Kidney (tissue), 14 donors: ENCODE data around the gene RAMP3. TPM values are rescaled to one million over a fixed set of nuclear protein-coding genes. Genes with fewer than 3 reads are reported as not detected.

Experiments used
- DNase-seq, 5 donors: peaks; one replicate each; pipeline ENCODE4 v3.0.0-alpha.2; 2013 to 2020
- FAIRE-seq: peaks from 2 replicates; lab custom pipeline; 2012; peaks lifted over from hg19 to GRCh38; lab: Jason Lieb, UNC
- H3K27ac ChIP-seq, 2 donors: one replicate each; pipeline ENCODE4 v1.7.0; 2013; ENCODE audit warnings: low read depth in 2 of 2, low read length in 2 of 2, inconsistent platforms in 1 of 2
- H3K27me3 ChIP-seq: one replicate; pipeline ENCODE4 v1.7.1; 2013; ENCODE audit warnings: low read length, inconsistent platforms; ENCODE audit not compliant: control insufficient read depth, insufficient read depth
- H3K36me3 ChIP-seq, 3 donors: one replicate each; pipeline versions ENCODE4 v1.7.0 to v1.7.1; 2013; ENCODE audit warnings: low read length in 3 of 3, control low read depth in 1 of 3, inconsistent platforms in 1 of 3; ENCODE audit not compliant: insufficient read depth in 3 of 3, control insufficient read depth in 2 of 3
- H3K4me1 ChIP-seq, 3 donors: one replicate each; pipeline versions ENCODE4 v1.7.0 to v1.7.1; 2013; ENCODE audit warnings: low read length in 3 of 3, inconsistent platforms in 1 of 3, low read depth in 1 of 3; ENCODE audit not compliant: control insufficient read depth in 2 of 3, insufficient read depth in 2 of 3
- H3K4me3 ChIP-seq, 3 donors: one replicate each; pipeline versions ENCODE4 v1.7.0 to v1.8.1; 2013; ENCODE audit warnings: low read length in 3 of 3, control low read depth in 1 of 3, inconsistent platforms in 1 of 3
- H3K9ac ChIP-seq, 3 donors: one replicate each; pipeline versions ENCODE4 v1.7.0 to v1.7.1; 2013; ENCODE audit warnings: low read length in 3 of 3, control low read depth in 1 of 3, inconsistent platforms in 1 of 3
- H3K9me3 ChIP-seq, 3 donors: one replicate each; pipeline versions ENCODE4 v1.7.0 to v1.7.1; 2013; ENCODE audit warnings: low read length in 3 of 3, control low read depth in 1 of 3, inconsistent platforms in 1 of 3; ENCODE audit not compliant: control insufficient read depth in 2 of 3, insufficient read depth in 1 of 3
- CTCF ChIP-seq: IDR thresholded peaks from 3 replicates; pipeline ENCODE4 v1.5.1; 2012; ENCODE audit warnings: mild to moderate bottlenecking, moderate library complexity, borderline replicate concordance; ENCODE audit not compliant: insufficient read depth; ENCODE audit errors: extremely low read depth
- intact Hi-C: fragments of 100-400 bp; cut with DNase I; formaldehyde crosslinking; loops from one replicate; pipeline ENCODE4 v1.11.1; 2022
- polyA plus RNA-seq: library from polyadenylated mRNA; stranded (reverse); fragments of 350-450 nt; fragmentation: Illumina TruSeq; extraction: RNeasy Lipid Tissue Mini Kit (QIAGEN cat#74804); gene quantifications from one replicate; pipeline ENCODE4 v1.2.3, GENCODE V29; 2014; ENCODE audit warnings: low read depth, low replicate concordance; ENCODE audit not compliant: insufficient read depth
- total RNA-seq: library from RNA; stranded (reverse); fragmentation: NEBNext Ultra II Directional; extraction: Animal tissue kit (Norgen Biotek cat#: 25700); gene quantifications from one replicate; pipeline ENCODE4 v1.2.1, GENCODE V29; 2021
- donor health status: control.
- donor health status: control.
- donor health status: control.
- donor health status: control.
- donor health status: control.
- donor health status: DM: yes; HTN: yes; CAD: no.
- donor health status: Normal renal cell carcinoma (clear cell type).

The RAMP3 gene
- total and polyA plus RNA-seq, 2 donors from 2014 or later = 82.6 to 168 TPM

GRCh38 chr7:45131891-45132290 lies 25.7 kb upstream of the RAMP3 start:
- Histone ChIP-seq H3K4me3 (no peak overlapping the region), H3K27ac (no peak overlapping the region), H3K4me1 (no peaks in the 10 kb centered on the region), H3K9ac (no peak overlapping the region), H3K36me3 (no peaks in the 10 kb centered on the region), H3K9me3 (no peaks in the 10 kb centered on the region), H3K27me3 (no peaks in the 10 kb centered on the region)
- intact Hi-C loops = loop anchor here (10.0 kb wide), 2 partner anchors 277 to 547 kb away; partner anchors contain the start of gene TMED4
- TF ChIP-seq CTCF = no peak
- DNase-seq (peak in 1 of 5 donors; percentile 58), FAIRE-seq (no peak)

DNA sequence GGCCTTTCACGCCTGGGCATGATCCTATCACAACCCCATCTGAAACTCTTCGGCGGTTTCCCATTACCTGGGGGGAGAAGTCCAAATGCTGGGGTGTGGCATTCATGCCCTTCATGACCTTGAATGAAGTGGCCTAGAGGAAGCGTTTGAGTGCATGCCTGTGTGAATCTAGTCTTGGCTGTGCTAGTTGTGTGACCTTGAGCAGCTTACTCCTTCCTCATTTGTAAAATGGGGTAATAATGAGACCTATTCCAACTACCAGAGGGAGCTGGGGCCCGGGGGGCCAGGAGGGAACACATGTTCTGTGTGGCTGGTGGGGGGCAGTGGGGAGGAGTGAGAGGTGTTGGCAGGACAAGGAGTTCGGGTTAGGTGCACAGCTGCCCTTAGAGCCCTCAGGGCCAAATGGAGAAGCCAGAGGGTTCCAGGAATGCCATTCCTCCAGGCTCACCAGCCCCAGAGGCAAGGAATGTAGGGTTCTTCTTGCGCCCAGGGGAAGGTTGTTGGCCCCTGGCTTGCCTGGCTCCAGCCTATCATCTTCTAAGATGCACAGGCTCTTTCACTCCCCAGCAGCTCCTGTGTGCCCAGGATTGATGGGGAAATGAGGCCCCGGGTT lies 24.8 kb upstream of the RAMP3 start:
- H3K9ac ChIP-seq = no peak overlapping the region
- DNase-seq (no peak), FAIRE-seq (no peak)
- intact Hi-C loops = loop anchor here (10.0 kb wide), 2 partner anchors 278 to 548 kb away; partner anchors contain the start of gene TMED4
- no peaks in the 10 kb centered on the region for H3K4me1 ChIP-seq
- no peak overlapping the region for H3K4me3 ChIP-seq
- no peak overlapping the region for H3K27ac ChIP-seq
- H3K36me3 ChIP-seq = no peaks in the 10 kb centered on the region
- no peaks in the 10 kb centered on the region for H3K27me3 ChIP-seq
- H3K9me3 ChIP-seq = no peaks in the 10 kb centered on the region
- TF ChIP-seq CTCF = no peak

DNA sequence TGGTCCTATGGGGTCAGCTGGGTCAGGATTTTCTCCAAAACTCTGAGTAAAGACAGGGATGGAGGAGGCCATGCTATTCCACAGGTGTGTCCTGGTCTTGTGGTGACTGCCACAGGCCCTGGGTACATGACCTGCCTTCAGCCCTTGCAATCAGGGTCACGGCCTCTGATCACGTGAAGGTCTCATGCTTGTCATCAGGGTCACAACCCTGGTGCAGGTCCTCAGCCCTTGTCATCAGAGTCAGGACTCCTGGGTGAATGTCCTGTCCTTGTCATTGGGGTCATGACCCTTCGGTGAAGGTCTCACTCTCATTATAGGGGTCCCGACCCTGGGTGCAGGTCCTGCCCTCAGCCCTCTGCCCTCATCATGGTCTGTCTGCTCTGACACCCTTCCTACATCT lies 24.2 kb upstream of the RAMP3 start:
- H3K4me1 ChIP-seq = no peaks in the 10 kb centered on the region
- H3K9ac ChIP-seq = no peak overlapping the region
- H3K4me3 ChIP-seq = no peak overlapping the region
- DNase-seq = no peak
- H3K27me3 ChIP-seq = no peaks in the 10 kb centered on the region
- no peaks in the 10 kb centered on the region for H3K9me3 ChIP-seq
- intact Hi-C loops = loop anchor here (10.0 kb wide), 2 partner anchors 279 to 549 kb away; partner anchors contain the start of gene TMED4
- no peak overlapping the region for H3K27ac ChIP-seq
- no peak for FAIRE-seq
- no peak for TF ChIP-seq CTCF
- H3K36me3 ChIP-seq = no peaks in the 10 kb centered on the region
